ENCODE measurements around the gene PKP4.

DNA sequence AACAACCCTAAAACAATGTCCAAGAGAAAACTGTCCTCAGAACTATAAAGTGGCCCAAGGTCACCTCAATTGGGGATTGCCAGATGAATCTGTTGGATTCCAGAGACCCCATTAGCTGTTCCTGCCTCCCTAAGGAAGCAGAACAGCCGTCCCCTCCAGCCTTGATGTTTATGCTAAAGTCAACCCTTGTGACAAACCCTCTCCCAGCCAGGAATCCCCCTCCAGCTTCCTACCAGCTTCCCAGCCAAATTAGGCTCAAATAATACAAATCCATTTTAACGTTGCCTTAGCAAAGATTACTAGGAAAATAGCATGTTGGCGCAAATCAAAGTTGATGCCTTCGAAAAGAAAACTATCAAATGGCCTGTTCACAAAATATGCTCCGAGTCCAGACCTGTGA lies 232.6 kb downstream of the PKP4 start:
- no peak for TF ChIP-seq SUZ12 (IDR thresholded peaks at IDR 0.05)
- no peak for TF ChIP-seq FOXM1 (IDR thresholded peaks at IDR 0.05; ENCODE audit: borderline replicate concordance)
- TF ChIP-seq HDGF (IDR thresholded peaks at IDR 0.05; ENCODE audit: borderline replicate concordance): no peak
- TF ChIP-seq ARNT (IDR thresholded peaks at IDR 0.05): no peak
- no peak for TF ChIP-seq FOXA1 (IDR thresholded peaks at IDR 0.05)
- no peak for TF ChIP-seq SP1 (IDR thresholded peaks at IDR 0.05)
- TF ChIP-seq NFRKB (IDR thresholded peaks at IDR 0.05): no peak
- TF ChIP-seq BHLHE40 (IDR thresholded peaks at IDR 0.05; ENCODE audit: borderline replicate concordance): no peak
- TF ChIP-seq, protein P1, sequence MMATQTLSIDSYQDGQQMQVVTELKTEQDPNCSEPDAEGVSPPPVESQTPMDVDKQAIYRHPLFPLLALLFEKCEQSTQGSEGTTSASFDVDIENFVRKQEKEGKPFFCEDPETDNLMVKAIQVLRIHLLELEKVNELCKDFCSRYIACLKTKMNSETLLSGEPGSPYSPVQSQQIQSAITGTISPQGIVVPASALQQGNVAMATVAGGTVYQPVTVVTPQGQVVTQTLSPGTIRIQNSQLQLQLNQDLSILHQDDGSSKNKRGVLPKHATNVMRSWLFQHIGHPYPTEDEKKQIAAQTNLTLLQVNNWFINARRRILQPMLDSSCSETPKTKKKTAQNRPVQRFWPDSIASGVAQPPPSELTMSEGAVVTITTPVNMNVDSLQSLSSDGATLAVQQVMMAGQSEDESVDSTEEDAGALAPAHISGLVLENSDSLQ (IDR thresholded peaks at IDR 0.05): no peak
- no peak for TF ChIP-seq ELF4 (IDR thresholded peaks at IDR 0.05)
- TF ChIP-seq TARDBP (IDR thresholded peaks at IDR 0.05): no peak
